ENCODE results near the gene LRRC19.

The LRRC19 gene, protein sequence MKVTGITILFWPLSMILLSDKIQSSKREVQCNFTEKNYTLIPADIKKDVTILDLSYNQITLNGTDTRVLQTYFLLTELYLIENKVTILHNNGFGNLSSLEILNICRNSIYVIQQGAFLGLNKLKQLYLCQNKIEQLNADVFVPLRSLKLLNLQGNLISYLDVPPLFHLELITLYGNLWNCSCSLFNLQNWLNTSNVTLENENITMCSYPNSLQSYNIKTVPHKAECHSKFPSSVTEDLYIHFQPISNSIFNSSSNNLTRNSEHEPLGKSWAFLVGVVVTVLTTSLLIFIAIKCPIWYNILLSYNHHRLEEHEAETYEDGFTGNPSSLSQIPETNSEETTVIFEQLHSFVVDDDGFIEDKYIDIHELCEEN

DNA sequence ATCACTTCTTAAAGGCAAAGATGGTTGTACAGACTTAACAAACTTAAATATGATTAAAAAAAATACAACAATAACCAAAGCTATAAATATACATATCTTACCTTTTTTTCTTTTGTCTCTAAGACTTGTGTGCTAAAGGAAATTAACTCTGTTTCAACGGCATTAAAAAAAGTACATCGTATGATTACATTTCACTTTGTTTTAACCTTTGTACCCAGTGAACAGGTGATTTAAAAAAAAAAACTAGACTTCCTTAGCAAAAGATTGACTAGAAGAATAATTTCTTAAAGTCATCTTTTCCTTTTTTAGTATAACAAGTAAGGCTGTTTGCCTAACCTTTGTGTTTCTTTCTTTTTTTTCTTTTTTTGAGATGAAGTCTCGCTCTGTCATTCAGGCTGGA, at the start of gene LRRC19:
TSS of gene LRRC19 (minus strand) at position 182 of the 400 bp plus-strand sequence. CDS start 5,978 bp downstream, outside the sequence.
- no peak for DNase-seq

DNA sequence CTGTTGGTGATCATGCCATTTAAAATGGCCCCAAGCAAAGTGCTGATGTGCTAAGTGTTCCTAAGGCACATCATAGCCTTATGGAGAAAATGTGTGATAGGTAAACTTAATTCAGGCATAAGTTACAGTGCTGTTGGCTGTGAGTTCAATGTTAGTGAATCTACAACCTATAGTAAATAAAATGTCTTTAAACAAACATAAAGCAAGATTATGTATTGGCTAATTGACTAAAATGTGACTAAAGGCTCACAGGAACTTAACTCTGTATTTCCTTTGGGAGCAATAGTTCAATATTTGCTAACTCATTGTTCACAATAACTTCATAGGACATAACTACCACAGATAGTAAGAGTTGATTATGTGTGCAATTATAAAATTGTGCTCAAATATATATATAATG, 49.4 kb upstream of the LRRC19 start:
- DNase-seq, result no peak

DNA sequence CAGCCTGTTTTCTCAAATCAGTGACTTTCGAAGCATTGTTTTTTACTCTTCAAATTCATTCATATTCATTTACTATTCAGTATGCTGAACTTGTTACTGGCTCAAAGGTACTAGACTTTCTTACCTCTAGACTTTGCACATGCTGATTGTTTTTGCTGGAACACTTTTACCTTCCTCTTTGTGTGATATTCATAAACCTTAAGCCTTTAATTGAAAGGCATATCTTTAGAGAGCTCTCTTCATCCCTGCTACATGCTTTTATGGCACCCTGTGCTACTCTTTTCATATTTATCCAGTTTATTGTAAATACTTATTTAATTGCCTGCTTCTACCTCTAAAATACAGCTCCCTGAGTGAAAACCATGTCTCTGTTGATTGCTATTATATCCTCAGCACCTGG, 48.7 kb upstream of the LRRC19 start:
- no peak for DNase-seq

DNA sequence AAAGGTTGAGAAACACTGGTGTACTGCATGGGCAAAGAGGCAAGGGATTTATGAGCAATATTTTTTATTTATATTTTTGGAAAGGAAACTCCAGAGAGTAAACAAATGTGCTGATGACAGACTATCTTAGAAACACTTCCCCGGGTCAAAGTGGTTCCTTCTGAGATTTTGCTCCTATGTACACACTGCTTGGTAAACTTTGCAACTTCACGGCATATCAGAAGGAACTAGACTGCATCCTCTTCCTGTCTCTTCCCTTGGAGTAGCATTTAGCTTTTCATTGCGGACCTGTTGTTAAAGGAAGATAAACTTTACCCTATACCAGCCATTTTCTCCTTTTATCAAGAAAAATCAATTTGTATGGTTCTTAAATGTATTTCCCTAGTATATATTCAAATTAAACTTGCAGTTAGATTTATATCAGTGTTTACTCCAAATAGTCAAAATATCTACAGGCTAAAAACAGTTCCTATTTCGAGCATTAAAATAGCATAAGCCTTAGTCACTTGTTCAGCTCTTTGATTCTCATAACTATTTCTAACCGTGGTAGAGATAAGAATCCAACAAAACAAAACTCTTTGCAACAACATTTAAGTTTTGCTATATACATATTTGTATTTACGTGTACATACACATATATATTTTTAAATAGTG, 48.0 kb upstream of the LRRC19 start:
- DNase-seq, result no peak

DNA sequence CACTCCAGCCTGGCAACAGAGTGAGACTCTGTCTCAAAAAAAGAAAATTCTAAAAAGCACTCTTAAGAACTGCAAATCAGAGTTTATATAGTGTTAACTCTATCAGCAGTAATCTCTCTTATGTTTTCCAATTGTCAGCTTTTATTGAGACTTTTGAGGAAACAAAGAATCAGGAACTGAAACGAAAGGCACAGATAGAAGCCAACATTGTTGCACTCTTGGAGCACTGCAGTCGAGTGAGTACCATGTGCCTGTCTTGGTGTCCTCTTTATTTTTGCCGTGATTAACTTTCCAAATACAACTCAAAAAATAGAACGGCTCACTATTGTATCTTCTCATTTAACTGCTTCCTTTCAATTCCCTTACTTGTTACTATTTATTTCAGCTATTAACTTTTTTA, 41.7 kb upstream of the LRRC19 start:
- no peak for DNase-seq

DNA sequence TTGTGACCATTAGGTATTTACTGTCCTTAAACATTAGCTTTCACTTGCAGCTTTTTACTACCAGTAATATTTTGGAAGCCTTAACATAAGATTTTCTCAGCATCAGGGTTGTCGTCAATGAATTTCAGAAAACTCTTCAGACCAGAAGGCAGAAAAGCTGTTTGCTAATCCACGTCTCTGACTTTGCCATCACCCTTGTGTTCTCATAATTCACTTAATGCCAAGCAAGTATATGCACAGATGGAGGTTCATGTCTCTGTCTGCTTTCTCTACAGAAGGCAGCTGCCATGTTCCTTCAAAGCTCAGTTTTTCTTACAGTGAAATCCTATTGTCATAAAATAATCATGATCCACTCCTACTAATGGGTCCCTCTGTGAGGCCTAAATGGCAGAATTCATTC, 37.7 kb upstream of the LRRC19 start:
- no peak for DNase-seq

DNA sequence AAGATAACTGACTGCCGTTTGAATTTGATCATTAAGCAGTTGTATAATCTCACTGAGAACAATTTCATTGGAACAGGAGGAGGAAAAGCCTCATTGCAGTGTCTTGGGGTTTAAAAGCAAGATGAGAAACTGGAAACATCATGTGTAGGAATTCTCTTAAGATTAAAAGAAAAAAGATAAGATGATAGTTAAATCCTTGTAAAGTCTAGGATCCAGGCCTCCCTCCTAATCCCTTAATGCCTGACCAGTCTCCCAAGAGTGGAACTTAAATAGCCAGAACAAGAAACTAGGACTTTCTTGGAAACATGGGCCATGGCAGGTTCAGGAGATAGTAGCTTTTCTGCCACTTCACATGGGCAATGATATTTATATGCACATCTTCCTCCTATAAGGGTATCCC, 37.0 kb upstream of the LRRC19 start:
- no peak for DNase-seq

DNA sequence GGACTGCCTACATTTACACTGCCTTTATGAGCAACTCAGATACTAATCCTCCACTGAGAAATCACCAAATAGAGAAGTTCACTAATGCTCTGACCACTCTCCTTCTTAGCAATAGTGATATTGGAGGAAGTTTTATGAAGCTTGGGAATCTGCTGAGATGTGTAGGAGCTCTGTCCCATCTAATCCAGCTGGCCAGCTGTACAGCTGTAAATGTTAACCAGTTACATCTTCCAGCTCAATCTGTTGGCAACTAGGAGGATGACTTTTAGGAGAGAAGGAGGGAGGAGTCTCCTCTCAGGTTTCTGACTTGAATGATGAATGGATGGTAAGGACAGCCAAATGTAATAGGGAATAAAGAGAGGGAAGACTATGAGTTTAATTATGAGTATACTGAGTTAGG, 36.3 kb upstream of the LRRC19 start:
- no peak for DNase-seq

DNA sequence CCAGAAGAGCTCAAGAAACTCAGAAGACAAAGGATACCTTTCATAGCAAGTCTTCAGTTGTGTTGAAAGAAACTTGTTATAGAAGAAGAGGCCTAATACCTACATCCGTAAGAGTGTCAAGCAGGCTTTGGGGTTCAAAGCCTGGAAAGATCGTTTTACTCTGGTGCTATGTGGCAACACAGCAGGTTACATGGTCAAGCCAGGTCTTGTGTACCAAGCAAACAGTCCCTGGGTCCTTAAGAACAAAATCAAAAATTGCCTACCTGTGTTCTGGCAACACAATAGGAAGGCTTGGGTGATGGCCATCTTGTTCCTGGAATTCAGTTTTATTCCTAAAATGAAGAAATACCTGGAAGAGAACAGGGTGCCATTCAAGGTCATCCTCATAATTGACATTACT, 32.0 kb upstream of the LRRC19 start:
- DNase-seq, result no peak

DNA sequence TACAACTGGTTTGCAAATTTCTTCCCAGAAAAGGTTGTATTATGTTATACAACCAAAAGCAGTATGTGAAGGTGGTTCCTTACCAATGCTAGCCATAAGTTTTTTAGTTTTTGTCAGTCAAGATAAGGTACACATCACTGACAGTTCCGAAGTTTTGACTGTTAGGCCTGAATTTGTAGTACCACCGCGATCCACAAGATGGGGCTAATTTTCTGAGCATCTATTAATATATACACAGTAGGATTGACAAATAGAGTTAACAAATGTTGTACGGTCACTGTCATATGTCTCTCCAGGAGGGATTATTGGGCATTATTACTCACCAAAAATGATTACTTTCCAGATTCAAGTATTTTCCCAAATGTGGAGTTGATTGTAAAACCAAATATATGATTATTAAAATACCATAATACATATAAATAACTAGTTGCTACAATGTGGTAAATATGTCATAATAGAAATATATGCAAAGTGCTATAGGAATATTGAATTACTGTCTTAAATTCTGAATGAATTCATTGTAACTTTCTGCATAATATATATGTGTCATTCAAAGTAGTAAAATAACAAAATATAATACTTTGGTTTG, 28.4 kb upstream of the LRRC19 start:
- peak; percentile 77 for DNase-seq

DNA sequence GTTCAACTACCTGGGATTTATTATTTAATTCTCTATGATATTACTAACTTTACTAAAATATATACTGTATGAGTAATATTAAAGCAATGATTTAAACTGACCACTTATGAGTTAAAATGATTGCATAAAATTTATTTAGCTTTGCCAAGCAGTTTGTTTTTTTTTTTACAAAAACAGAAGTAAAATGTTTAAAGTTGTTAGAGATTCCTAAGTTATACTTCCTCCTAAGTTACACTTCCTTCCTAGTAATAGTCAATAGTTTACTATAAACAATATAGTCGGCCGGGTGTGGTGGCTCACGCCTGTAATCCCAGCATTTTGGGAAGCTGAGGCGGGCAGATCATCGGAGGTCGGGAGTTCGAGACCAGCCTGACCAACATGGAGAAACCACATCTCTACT, 23.7 kb upstream of the LRRC19 start:
- no peak for DNase-seq

DNA sequence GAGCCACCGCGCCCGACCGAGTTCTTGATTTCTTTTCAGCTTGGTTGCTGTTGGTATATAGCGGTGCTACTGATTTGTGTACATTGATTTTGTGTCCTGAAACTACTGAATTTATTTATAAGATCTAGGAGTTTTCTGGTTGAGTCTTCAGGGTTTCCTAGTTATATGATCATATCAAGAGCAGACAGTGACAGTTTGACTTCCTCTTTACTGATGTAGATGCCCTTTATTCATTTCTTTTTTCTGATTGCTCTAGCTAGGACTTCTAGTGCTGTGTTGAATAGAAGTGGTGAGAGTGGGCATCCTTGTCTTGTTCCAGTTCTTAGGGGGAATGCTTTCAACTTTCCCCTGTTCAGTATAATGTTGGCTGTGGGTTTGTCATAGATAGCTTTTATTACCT, 17.4 kb upstream of the LRRC19 start:
- DNase-seq, result no peak

DNA sequence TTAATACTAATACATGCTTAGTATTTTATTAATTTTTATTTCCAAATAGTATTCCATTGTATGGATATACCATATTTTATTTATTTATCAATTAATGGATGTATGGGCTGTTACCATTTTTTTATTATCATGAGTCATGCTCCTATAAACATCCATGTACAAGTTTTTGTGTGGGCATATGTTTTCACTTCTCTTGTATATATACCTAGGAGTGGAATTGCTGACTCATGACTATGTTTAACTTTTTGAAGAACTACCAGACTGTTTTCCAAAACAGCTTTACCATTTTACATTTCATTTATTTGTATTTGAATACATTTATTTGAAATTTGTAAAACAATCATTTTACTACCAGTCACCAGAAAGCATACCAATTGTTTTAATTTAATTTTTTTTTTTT, 14.1 kb upstream of the LRRC19 start:
- DNase-seq, result no peak

DNA sequence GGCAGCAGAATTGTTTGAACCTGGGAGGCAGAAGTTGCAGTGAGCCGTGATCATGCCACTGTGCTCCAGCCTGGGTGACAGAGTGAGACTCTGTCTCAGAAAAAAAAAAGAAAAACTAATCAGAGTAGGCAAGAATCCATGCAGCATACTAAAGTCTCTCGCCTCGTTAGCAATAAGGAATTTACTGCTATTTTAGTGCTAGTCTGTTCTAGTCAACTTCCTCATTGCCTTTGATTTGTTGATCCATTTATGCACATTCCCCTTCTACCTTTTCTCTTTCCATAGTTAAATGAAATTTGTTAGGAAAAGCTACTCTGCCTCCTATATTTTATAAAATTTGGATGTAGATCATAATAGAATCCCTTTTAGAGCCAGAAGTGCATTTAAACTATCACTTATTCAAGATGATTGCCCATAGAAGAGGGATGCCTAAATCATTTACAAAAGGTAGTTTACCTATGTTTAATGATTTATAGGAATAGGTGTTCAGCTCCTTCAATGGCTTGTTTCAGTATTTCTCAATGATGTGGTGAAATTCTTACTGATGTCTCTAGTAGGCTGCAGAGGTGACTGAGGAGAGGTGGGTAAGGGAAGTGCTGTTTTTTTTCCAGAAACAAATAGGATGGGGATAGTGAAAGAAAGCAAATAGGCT, 1.9 kb downstream of the LRRC19 start:
- DNase-seq, result no peak

DNA sequence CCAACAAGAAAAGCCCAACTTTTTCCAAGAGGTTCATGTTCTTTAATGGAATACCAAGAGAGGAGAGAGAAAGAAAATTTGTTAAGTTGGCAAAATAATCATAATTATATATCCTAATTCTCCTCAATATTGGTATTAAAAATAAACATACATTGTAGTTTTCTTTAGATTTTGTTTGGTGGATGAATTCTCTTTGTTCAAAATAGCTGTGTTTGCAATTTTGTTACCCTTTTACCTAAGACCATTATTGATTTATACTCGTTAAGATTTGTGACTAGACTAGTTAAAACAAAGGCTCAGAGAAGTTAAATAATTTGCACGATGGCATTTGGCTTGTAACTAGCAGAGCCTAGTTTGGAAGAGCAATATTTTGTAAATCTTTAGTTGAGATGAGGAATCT, 9.7 kb downstream of the LRRC19 start:
- no peak for DNase-seq

DNA sequence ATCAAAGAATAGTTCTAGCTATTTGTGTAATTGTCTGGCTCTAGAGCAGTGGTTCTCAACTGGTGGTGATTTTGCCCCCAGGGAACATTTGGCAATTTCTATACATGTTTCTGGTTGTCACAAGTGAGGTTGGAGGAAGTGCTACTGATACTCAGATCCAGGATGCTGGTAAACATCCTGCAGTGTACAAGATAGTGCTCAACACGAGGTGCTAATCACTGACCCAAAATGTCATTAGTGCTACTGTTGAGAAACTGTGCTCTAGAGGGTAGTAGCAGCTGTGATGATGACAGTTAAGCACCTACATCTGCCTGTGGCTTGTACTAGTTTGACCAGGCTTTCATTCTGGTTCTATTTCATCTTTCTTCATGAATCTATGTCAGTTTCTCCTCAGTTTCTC, 22.1 kb downstream of the LRRC19 start:
- no peak for DNase-seq

DNA sequence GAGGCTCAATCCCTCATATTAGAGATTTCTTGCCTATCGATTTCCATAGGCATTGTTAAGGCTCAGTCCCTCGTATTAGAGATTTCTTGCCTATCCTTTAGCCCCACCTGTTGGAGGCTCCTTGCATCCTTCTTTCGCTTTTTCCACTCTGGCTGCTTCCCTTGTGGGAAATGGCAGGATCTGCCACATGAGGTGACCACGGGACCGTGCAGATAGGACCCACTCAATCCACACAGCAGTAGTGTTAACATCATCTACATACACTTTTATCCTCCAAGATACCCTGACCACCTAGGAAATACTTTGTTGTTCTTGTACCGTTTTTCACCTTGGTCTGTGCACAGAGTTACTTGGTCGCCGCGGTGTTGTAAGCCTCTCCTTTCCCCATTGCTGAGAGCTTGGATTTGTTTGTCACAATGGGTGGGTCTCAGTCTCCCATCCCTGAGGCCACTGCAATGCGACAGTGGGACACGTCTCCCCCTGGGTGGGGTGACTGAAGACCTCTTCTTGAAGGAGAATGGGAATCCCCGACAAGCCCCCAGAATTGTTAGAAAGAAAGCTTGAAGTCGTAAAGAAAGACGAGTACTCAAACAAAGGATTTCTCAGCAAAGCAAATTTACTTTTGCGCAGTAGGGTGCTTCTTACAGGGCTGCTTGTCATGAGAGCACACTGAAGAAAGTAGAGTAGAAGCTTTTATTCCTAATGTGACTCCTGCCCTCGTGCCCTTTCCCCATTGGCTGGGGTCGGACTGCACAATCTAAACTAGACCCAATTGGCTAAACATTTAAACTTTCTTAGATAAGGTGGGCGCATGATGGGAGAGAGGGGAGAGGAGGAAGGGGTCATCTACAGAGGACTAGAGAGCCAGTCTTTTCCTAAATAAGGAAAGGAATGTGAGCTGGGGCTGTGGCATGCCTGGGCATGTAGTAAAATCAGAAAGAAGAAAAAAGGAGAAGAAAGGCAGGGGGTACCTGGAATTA, 29.5 kb downstream of the LRRC19 start:
- DNase-seq, result no peak

DNA sequence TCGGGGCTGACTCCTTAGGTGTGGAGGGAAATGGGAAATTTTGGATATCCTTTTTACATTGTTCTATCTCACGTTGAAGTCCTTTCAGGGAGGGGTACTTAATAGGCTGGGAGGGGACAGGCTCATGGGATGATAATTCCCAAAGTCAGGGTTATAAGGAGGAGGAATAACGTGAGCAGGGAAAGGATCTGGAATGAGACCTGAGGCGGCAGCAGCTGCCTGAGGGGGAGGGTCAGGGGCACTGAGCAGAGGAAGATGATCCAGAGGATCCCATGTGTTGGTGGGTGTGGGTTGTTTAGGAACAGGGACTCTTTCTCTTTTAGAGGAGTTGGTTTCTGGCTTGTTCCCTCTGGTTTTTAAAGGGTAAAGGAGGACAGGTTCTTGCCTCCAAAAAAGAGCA, 30.5 kb downstream of the LRRC19 start:
- DNase-seq, result no peak

DNA sequence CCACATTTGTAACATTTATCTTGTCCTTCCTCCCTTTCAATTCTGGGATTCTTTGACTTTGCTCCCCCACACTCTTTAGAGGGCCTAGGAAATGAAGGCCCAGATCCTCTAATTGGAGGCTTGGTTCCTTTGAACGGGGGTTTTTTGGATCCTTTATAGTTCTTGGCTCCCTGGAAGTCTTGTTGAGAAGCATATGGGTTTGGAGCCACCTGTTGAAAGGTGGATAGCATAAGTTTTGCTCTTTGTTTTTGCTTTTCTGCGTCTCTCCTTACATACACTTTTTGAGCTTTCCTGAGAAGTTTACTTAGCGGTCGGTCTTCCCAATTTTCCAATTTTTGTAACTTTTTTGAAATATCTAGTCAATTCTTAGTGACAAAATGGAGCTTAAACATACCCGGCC, 31.5 kb downstream of the LRRC19 start:
- DNase-seq, result no peak

DNA sequence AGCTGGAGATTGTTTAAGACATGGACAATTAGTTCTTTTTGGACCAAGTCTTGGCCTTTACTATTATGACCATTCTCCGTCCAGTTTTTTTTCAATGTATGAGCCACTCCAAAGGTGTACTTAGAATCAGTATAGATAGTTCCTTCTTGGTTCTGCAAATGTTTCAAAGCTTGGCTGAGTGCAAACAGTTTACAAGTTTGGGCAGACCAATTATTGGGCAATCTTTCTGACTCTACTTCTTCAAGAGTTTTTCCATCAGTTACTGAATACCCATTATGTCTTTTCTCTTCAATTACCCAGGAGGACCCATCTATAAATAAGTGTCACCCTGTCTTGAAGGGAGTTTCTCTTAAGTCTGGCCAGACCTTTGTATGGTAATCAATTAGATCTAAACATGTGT, 33.8 kb downstream of the LRRC19 start:
- no peak for DNase-seq

DNA sequence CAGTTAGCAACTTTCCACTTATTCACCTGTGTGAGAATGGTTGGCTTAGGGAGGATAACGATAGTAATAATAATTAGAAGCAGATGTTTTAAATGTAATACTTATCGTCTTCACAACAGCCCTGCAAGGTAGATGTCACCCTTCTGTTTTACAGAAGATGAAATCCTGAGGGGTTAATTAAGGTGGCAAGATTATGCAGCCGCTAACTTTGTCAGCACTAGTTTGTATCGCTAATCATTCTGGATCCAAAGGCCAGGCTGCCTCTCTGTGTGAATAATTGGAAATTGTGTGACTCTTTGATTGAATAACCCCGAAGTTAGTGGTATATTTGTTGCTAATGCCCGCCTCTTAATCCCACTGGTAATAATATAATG, 48.6 kb downstream of the LRRC19 start:
- DNase-seq, result no peak
